Neutrophil (primary cell): ENCODE measurements around the gene CEP85L.

ENCODE experiments used
- H3K27ac ChIP-seq: fragments of 200-600 bp; sonication (generic); 2 replicates; pipeline ENCODE4 v1.5.1; 2016; ENCODE audit warnings: mild to moderate bottlenecking, moderate library complexity
- H3K27me3 ChIP-seq: fragments of 200-600 bp; sonication (generic); 2 replicates; pipeline ENCODE4 v1.6.0; 2016; ENCODE audit warnings: mild to moderate bottlenecking
- H3K36me3 ChIP-seq: fragments of 200-600 bp; sonication (generic); 2 replicates; pipeline ENCODE4 v1.5.1; 2017
- H3K4me1 ChIP-seq, 2 experiments: fragments of 200-600 bp in 1 of 2; sonication (generic) in 1 of 2; 1 replicate in 1 of 2; 2 replicates in 1 of 2; pipeline versions ENCODE4 v1.5.1 to v1.6.1; 2013 to 2016; ENCODE audit warnings: low read depth in 1 of 2, low read length in 1 of 2, mild to moderate bottlenecking in 1 of 2, moderate library complexity in 1 of 2; ENCODE audit not compliant: control insufficient read depth in 1 of 2, insufficient read depth in 1 of 2
- H3K4me3 ChIP-seq, 2 experiments: fragments of 200-600 bp in 1 of 2; sonication (generic) in 1 of 2; 1 replicate in 1 of 2; 2 replicates in 1 of 2; pipeline ENCODE4 v1.5.1; 2013 to 2016; ENCODE audit warnings: low read depth in 1 of 2, low read length in 1 of 2, mild to moderate bottlenecking in 1 of 2, moderate library complexity in 1 of 2
- H3K9me3 ChIP-seq: fragments of 200-600 bp; sonication (generic); 2 replicates; pipeline ENCODE4 v1.5.1; 2016
- CTCF ChIP-seq: fragments of 200-600 bp; sonication (generic); IDR thresholded peaks from 2 replicates; pipeline ENCODE4 v1.5.1; 2016; ENCODE audit warnings: antibody characterized with exemption

The CEP85L gene

GRCh38 chr6:118644007-118644406 is 7.4 kb downstream of the CEP85L start:
- H3K36me3 ChIP-seq: no peaks in the 10 kb centered on the region
- peaks cover 6 to 7% of the 10 kb centered on the region in 2 experiments for H3K4me1 ChIP-seq
- no peak overlapping the region for H3K4me3 ChIP-seq
- no peaks in the 10 kb centered on the region for H3K9me3 ChIP-seq
- peaks cover 5% of the 10 kb centered on the region for H3K27me3 ChIP-seq
- no peak for TF ChIP-seq CTCF
- H3K27ac ChIP-seq: no peak overlapping the region

- Histone ChIP-seq H3K27me3 (no peaks in the 10 kb centered on the region), H3K4me3 (no peak overlapping the region), H3K9me3 (no peaks in the 10 kb centered on the region), H3K27ac (no peak overlapping the region), H3K4me1 (peaks cover 10 to 13% of the 10 kb centered on the region in 2 experiments), H3K36me3 (no peaks in the 10 kb centered on the region)
- TF ChIP-seq CTCF: no peak
These were observed 10.3 kb downstream of the CEP85L start for GRCh38 chr6:118641042-118641441.

- peak overlapping the region; percentile 9 for H3K27ac ChIP-seq
- TF ChIP-seq CTCF: no peak
- H3K4me3 ChIP-seq: no peak overlapping the region
- no peaks in the 10 kb centered on the region for H3K36me3 ChIP-seq
- no peaks in the 10 kb centered on the region for H3K27me3 ChIP-seq
- H3K4me1 ChIP-seq: peaks cover 10 to 13% of the 10 kb centered on the region in 2 experiments
- H3K9me3 ChIP-seq: no peaks in the 10 kb centered on the region
These were observed 12.1 kb downstream of the CEP85L start for GRCh38 chr6:118639054-118639964.

- Histone ChIP-seq H3K27ac (no peak overlapping the region), H3K9me3 (no peaks in the 10 kb centered on the region), H3K27me3 (no peaks in the 10 kb centered on the region), H3K4me1 (peaks cover 10 to 13% of the 10 kb centered on the region in 2 experiments), H3K4me3 (no peak overlapping the region), H3K36me3 (no peaks in the 10 kb centered on the region)
- TF ChIP-seq CTCF: no peak
These were observed 13.1 kb downstream of the CEP85L start for GRCh38 chr6:118638288-118638687.

- H3K9me3 ChIP-seq: no peaks in the 10 kb centered on the region
- H3K27ac ChIP-seq: no peak overlapping the region
- no peaks in the 10 kb centered on the region for H3K27me3 ChIP-seq
- no peak overlapping the region for H3K4me3 ChIP-seq
- TF ChIP-seq CTCF: no peak
- H3K36me3 ChIP-seq: no peaks in the 10 kb centered on the region
- H3K4me1 ChIP-seq: peaks cover 10 to 13% of the 10 kb centered on the region in 2 experiments
These were observed 15.3 kb downstream of the CEP85L start for GRCh38 chr6:118635909-118636735.
